ENCODE data around the gene ASB7. TPM values are rescaled to one million over a fixed set of nuclear protein-coding genes. Genes with fewer than 3 reads are reported as not detected.
A peak's percentile ranks its signal among the peaks of the same experiment; 100 is the strongest.

ASB7 gene
- polyA plus RNA-seq, 1 donor from 2014 or later, result 16.5 TPM

DNA sequence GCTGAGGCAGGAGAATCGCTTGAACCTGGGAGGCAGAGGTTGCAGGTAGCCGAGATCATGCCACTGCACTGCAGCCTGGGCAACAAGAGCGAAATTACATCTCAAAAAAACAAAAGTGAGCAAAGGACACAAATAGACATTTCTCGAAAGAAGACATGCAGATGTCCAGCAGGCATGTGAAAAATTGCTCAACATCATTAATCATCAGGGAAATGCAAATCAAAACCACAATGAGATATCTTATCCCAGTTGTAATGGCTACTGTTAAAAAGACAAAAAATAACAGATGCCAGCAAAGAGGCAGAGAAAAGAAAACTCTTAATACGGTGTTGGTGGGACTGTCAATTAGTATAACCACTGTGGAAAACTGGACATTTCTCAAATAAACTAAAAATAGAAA lies 20.9 kb downstream of the ASB7 start:
- no peak for TF ChIP-seq EP300 (conservative IDR thresholded peaks at IDR 0.05; ENCODE audit: poor library complexity, severe bottlenecking)
- TF ChIP-seq, protein P1, sequence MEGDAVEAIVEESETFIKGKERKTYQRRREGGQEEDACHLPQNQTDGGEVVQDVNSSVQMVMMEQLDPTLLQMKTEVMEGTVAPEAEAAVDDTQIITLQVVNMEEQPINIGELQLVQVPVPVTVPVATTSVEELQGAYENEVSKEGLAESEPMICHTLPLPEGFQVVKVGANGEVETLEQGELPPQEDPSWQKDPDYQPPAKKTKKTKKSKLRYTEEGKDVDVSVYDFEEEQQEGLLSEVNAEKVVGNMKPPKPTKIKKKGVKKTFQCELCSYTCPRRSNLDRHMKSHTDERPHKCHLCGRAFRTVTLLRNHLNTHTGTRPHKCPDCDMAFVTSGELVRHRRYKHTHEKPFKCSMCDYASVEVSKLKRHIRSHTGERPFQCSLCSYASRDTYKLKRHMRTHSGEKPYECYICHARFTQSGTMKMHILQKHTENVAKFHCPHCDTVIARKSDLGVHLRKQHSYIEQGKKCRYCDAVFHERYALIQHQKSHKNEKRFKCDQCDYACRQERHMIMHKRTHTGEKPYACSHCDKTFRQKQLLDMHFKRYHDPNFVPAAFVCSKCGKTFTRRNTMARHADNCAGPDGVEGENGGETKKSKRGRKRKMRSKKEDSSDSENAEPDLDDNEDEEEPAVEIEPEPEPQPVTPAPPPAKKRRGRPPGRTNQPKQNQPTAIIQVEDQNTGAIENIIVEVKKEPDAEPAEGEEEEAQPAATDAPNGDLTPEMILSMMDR (IDR thresholded peaks at IDR 0.05; ENCODE audit: poor library complexity, severe bottlenecking), result no peak
- TF ChIP-seq POLR2AphosphoS5 (IDR thresholded peaks at IDR 0.05), result no peak
- no peak for TF ChIP-seq TAF1 (IDR thresholded peaks at IDR 0.05; ENCODE audit: low read depth)
- TF ChIP-seq, protein P2, sequence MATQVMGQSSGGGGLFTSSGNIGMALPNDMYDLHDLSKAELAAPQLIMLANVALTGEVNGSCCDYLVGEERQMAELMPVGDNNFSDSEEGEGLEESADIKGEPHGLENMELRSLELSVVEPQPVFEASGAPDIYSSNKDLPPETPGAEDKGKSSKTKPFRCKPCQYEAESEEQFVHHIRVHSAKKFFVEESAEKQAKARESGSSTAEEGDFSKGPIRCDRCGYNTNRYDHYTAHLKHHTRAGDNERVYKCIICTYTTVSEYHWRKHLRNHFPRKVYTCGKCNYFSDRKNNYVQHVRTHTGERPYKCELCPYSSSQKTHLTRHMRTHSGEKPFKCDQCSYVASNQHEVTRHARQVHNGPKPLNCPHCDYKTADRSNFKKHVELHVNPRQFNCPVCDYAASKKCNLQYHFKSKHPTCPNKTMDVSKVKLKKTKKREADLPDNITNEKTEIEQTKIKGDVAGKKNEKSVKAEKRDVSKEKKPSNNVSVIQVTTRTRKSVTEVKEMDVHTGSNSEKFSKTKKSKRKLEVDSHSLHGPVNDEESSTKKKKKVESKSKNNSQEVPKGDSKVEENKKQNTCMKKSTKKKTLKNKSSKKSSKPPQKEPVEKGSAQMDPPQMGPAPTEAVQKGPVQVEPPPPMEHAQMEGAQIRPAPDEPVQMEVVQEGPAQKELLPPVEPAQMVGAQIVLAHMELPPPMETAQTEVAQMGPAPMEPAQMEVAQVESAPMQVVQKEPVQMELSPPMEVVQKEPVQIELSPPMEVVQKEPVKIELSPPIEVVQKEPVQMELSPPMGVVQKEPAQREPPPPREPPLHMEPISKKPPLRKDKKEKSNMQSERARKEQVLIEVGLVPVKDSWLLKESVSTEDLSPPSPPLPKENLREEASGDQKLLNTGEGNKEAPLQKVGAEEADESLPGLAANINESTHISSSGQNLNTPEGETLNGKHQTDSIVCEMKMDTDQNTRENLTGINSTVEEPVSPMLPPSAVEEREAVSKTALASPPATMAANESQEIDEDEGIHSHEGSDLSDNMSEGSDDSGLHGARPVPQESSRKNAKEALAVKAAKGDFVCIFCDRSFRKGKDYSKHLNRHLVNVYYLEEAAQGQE (IDR thresholded peaks at IDR 0.05; ENCODE audit: borderline replicate concordance), result no peak
- TF ChIP-seq MXI1 (conservative IDR thresholded peaks at IDR 0.05; ENCODE audit: poor library complexity, severe bottlenecking), result no peak
- no peak for TF ChIP-seq RAD21 (conservative IDR thresholded peaks at IDR 0.05)
- TF ChIP-seq EZH2 (IDR thresholded peaks at IDR 0.05; ENCODE audit: borderline replicate concordance, insufficient read depth, low read length, poor library complexity, severe bottlenecking), result no peak
- Histone ChIP-seq H3K4me3 (ENCODE audit: low read length) (no peak overlapping the region), H3K27me3 (ENCODE audit: insufficient read depth, low read depth, low read length) (no peaks in the 10 kb centered on the region), H2AFZ (ENCODE audit: low read depth, low read length) (no peak overlapping the region), H4K20me1 (ENCODE audit: insufficient read depth) (no peaks in the 10 kb centered on the region), H3K9ac (ENCODE audit: low read length) (no peak overlapping the region), H3K27ac (ENCODE audit: low read length) (no peak overlapping the region), H3K4me2 (ENCODE audit: low read length) (no peak overlapping the region), H3K9me2 (ENCODE audit: insufficient read depth, low read length) (no peaks in the 10 kb centered on the region), H3K9me3 (ENCODE audit: low read length) (no peaks in the 10 kb centered on the region), H3F3A (ENCODE audit: insufficient read depth, low read length, poor library complexity, severe bottlenecking) (no peaks in the 10 kb centered on the region), H3K79me2 (replicated peaks; ENCODE audit: insufficient read depth, low read length) (no peaks in the 10 kb centered on the region), H3K36me3 (ENCODE audit: insufficient read depth, low read length) (no peaks in the 10 kb centered on the region)

DNA sequence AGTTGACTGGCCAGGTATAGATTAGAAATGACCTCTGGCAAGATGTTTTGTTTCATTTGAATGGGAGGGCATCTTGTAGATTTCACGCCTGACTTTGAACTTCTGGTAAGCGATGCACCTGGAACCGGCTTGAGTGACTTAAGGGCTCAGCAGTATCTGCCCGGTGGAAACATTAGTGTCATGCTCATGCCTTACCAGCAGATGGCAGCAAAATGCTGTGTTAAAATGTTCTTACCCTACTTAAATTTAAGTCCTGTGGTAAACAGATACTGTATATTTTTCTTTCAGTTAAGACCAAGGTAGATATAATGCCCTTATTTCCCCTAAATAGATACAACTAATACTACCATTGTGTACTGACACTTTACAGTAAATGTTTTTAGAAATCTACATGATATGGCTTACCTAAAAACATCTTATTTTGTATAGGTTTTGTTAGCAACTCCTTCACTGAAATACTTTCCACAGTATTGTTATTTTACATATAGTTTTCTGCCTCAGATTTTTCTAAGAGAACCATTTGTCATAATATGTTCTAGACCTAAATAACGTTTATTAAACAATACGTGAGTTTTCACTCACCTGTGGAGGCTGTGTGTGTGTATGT lies 25.5 kb downstream of the ASB7 start:
- TF ChIP-seq EZH2 (IDR thresholded peaks at IDR 0.05; ENCODE audit: borderline replicate concordance, insufficient read depth, low read length, poor library complexity, severe bottlenecking) (no peak), SMC3 (conservative IDR thresholded peaks at IDR 0.05; ENCODE audit: poor library complexity) (peak; percentile 93), RAD21 (conservative IDR thresholded peaks at IDR 0.05) (peak; percentile 93)
- TF ChIP-seq, protein P1 (IDR thresholded peaks at IDR 0.05; ENCODE audit: poor library complexity, severe bottlenecking), result peak; percentile 92
- no peaks in the 10 kb centered on the region for H3K27me3 ChIP-seq (ENCODE audit: insufficient read depth, low read depth, low read length)
- H3K4me2 ChIP-seq (ENCODE audit: low read length), result no peak overlapping the region
- H3K4me3 ChIP-seq (ENCODE audit: low read length), result no peak overlapping the region
- H3F3A ChIP-seq (ENCODE audit: insufficient read depth, low read length, poor library complexity, severe bottlenecking), result no peaks in the 10 kb centered on the region
- H3K9ac ChIP-seq (ENCODE audit: low read length), result no peak overlapping the region
- H3K27ac ChIP-seq (ENCODE audit: low read length), result no peak overlapping the region
- H3K9me2 ChIP-seq (ENCODE audit: insufficient read depth, low read length), result no peaks in the 10 kb centered on the region
- H3K79me2 ChIP-seq (replicated peaks; ENCODE audit: insufficient read depth, low read length), result no peaks in the 10 kb centered on the region
- no peak overlapping the region for H2AFZ ChIP-seq (ENCODE audit: low read depth, low read length)
- H3K36me3 ChIP-seq (ENCODE audit: insufficient read depth, low read length), result no peaks in the 10 kb centered on the region
- no peaks in the 10 kb centered on the region for H4K20me1 ChIP-seq (ENCODE audit: insufficient read depth)
- no peaks in the 10 kb centered on the region for H3K9me3 ChIP-seq (ENCODE audit: low read length)

Data from neural cell (in vitro differentiated cells).